Adipocyte (in vitro differentiated cells): Measurements from ENCODE around the gene NTN1.

Experiments
- DNase-seq: peaks from one replicate; pipeline ENCODE4 v3.0.0-alpha.2; 2015; ENCODE audit warnings: low read depth
- H3K27me3 ChIP-seq: replicated peaks from 2 replicates; pipeline ENCODE4 v1.7.0; 2013; ENCODE audit warnings: mild to moderate bottlenecking, low read length, moderate library complexity; ENCODE audit not compliant: control insufficient read depth, insufficient read depth
- H3K36me3 ChIP-seq: 2 replicates; pipeline ENCODE4 v1.7.0; 2013; ENCODE audit warnings: low read length, mild to moderate bottlenecking, moderate library complexity; ENCODE audit not compliant: control insufficient read depth, insufficient read depth, severe bottlenecking
- H3K4me1 ChIP-seq: 2 replicates; pipeline ENCODE4 v1.7.0; 2013; ENCODE audit warnings: mild to moderate bottlenecking, low read length, moderate library complexity; ENCODE audit not compliant: control insufficient read depth, insufficient read depth
- H3K4me3 ChIP-seq: 2 replicates; pipeline ENCODE4 v1.7.0; 2013; ENCODE audit warnings: mild to moderate bottlenecking, low read length, moderate library complexity
- H3K9ac ChIP-seq: 2 replicates; pipeline ENCODE4 v1.7.0; 2013; ENCODE audit warnings: mild to moderate bottlenecking, low read length, moderate library complexity
- H3K9me3 ChIP-seq: 2 replicates; pipeline ENCODE4 v1.7.0; 2013; ENCODE audit warnings: mild to moderate bottlenecking, low read length, moderate library complexity; ENCODE audit not compliant: control insufficient read depth

NTN1 gene

GRCh38 chr17:9023392-9024218 lies 2.3 kb downstream of the NTN1 start:
- H3K9ac ChIP-seq, result no peak overlapping the region
- H3K4me1 ChIP-seq, result no peaks in the 10 kb centered on the region
- no peak overlapping the region for H3K4me3 ChIP-seq
- no peaks in the 10 kb centered on the region for H3K9me3 ChIP-seq
- no peak for DNase-seq
- H3K36me3 ChIP-seq, result no peaks in the 10 kb centered on the region
- peaks cover 34% of the 10 kb centered on the region for H3K27me3 ChIP-seq

GRCh38 chr17:9024497-9024896 lies 3.2 kb downstream of the NTN1 start:
- H3K9me3 ChIP-seq, result no peaks in the 10 kb centered on the region
- no peak overlapping the region for H3K4me3 ChIP-seq
- H3K4me1 ChIP-seq, result no peaks in the 10 kb centered on the region
- H3K9ac ChIP-seq, result no peak overlapping the region
- H3K36me3 ChIP-seq, result no peaks in the 10 kb centered on the region
- no peak for DNase-seq
- peaks cover 41% of the 10 kb centered on the region for H3K27me3 ChIP-seq

GRCh38 chr17:9026741-9027140 lies 5.4 kb downstream of the NTN1 start:
- no peaks in the 10 kb centered on the region for H3K36me3 ChIP-seq
- DNase-seq, result no peak
- peaks cover 53% of the 10 kb centered on the region for H3K27me3 ChIP-seq
- no peaks in the 10 kb centered on the region for H3K9me3 ChIP-seq
- H3K9ac ChIP-seq, result no peak overlapping the region
- no peaks in the 10 kb centered on the region for H3K4me1 ChIP-seq
- H3K4me3 ChIP-seq, result no peak overlapping the region

GRCh38 chr17:9028202-9028987 lies 7.1 kb downstream of the NTN1 start:
- no peak for DNase-seq
- peaks cover 50% of the 10 kb centered on the region for H3K27me3 ChIP-seq
- no peaks in the 10 kb centered on the region for H3K36me3 ChIP-seq
- no peaks in the 10 kb centered on the region for H3K9me3 ChIP-seq
- no peak overlapping the region for H3K4me3 ChIP-seq
- no peaks in the 10 kb centered on the region for H3K4me1 ChIP-seq
- H3K9ac ChIP-seq, result no peak overlapping the region

GRCh38 chr17:9028988-9029570 lies 7.8 kb downstream of the NTN1 start:
- no peaks in the 10 kb centered on the region for H3K4me1 ChIP-seq
- no peak overlapping the region for H3K4me3 ChIP-seq
- no peaks in the 10 kb centered on the region for H3K9me3 ChIP-seq
- no peak overlapping the region for H3K9ac ChIP-seq
- no peaks in the 10 kb centered on the region for H3K36me3 ChIP-seq
- DNase-seq, result no peak
- H3K27me3 ChIP-seq, result peaks cover 45% of the 10 kb centered on the region

GRCh38 chr17:9032151-9032550 lies 10.8 kb downstream of the NTN1 start:
- Histone ChIP-seq H3K36me3 (no peaks in the 10 kb centered on the region), H3K9me3 (no peaks in the 10 kb centered on the region), H3K4me3 (no peak overlapping the region), H3K4me1 (no peaks in the 10 kb centered on the region), H3K27me3 (peaks cover 31% of the 10 kb centered on the region), H3K9ac (no peak overlapping the region)
- no peak for DNase-seq

GRCh38 chr17:9032583-9032982 lies 11.3 kb downstream of the NTN1 start:
- H3K4me1 ChIP-seq, result no peaks in the 10 kb centered on the region
- DNase-seq, result no peak
- no peaks in the 10 kb centered on the region for H3K9me3 ChIP-seq
- H3K4me3 ChIP-seq, result no peak overlapping the region
- no peak overlapping the region for H3K9ac ChIP-seq
- peaks cover 31% of the 10 kb centered on the region for H3K27me3 ChIP-seq
- no peaks in the 10 kb centered on the region for H3K36me3 ChIP-seq

- no peak overlapping the region for H3K9ac ChIP-seq
- DNase-seq, result no peak
- peaks cover 15% of the 10 kb centered on the region for H3K27me3 ChIP-seq
- no peaks in the 10 kb centered on the region for H3K36me3 ChIP-seq
- H3K4me3 ChIP-seq, result no peak overlapping the region
- peaks cover 18% of the 10 kb centered on the region for H3K9me3 ChIP-seq
- H3K4me1 ChIP-seq, result no peaks in the 10 kb centered on the region
These were observed 13.9 kb downstream of the NTN1 start for GRCh38 chr17:9035249-9035648.

GRCh38 chr17:9036336-9036735 lies 15.0 kb downstream of the NTN1 start:
- peaks cover 8% of the 10 kb centered on the region for H3K27me3 ChIP-seq
- peaks cover 27% of the 10 kb centered on the region for H3K9me3 ChIP-seq
- no peak for DNase-seq
- no peak overlapping the region for H3K9ac ChIP-seq
- H3K4me1 ChIP-seq, result no peaks in the 10 kb centered on the region
- H3K4me3 ChIP-seq, result no peak overlapping the region
- H3K36me3 ChIP-seq, result no peaks in the 10 kb centered on the region

GRCh38 chr17:9037736-9038135 lies 16.4 kb downstream of the NTN1 start:
- Histone ChIP-seq H3K4me3 (no peak overlapping the region), H3K9ac (no peak overlapping the region), H3K4me1 (no peaks in the 10 kb centered on the region), H3K36me3 (no peaks in the 10 kb centered on the region), H3K9me3 (peaks cover 27% of the 10 kb centered on the region), H3K27me3 (no peaks in the 10 kb centered on the region)
- no peak for DNase-seq

- Histone ChIP-seq H3K4me1 (no peaks in the 10 kb centered on the region), H3K4me3 (no peak overlapping the region), H3K9me3 (peaks cover 27% of the 10 kb centered on the region), H3K9ac (no peak overlapping the region), H3K36me3 (no peaks in the 10 kb centered on the region), H3K27me3 (no peaks in the 10 kb centered on the region)
- no peak for DNase-seq
These were observed 17.1 kb downstream of the NTN1 start for GRCh38 chr17:9038380-9038779.
